ENCODE measurements around the gene PRDM16. TPM values are rescaled to one million over a fixed set of nuclear protein-coding genes. Genes with fewer than 3 reads are reported as not detected.
A peak's percentile ranks its signal among the peaks of the same experiment; 100 is the strongest.

Gene PRDM16
- total and polyA plus RNA-seq, 2 of the 8 experiments (the other 6 are each of a cell fraction or from before 2014, with no cell fraction given): 0.39 to 0.43 TPM

DNA sequence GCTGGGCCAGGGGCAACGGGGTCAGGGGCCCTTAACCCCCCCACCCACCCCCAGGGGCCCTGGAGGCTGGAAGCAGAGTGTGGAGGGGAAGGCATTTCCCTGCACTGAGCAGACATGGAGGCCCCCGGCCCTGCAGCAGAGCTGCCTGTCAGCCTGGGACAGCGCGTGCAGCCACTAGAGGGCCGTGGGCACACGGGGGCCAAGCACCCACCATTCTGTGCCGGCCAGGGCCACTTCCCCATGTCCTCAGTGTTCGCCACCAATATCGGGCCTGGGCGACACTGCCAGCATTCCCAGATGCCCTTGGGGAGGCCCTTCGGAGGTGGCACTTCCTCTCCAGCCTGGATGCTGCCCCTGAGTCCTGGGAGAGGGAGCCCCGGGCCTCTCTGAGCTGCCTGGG lies 362.3 kb downstream of the PRDM16 start (continued):
- TF ChIP-seq, protein P1, sequence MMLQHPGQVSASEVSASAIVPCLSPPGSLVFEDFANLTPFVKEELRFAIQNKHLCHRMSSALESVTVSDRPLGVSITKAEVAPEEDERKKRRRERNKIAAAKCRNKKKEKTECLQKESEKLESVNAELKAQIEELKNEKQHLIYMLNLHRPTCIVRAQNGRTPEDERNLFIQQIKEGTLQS (IDR thresholded peaks at IDR 0.05; ENCODE audit: insufficient read depth, low read depth, low read length): no peak
- TF ChIP-seq SIN3A (conservative IDR thresholded peaks at IDR 0.05 in 1 of 2, IDR thresholded peaks at IDR 0.05 in 1 of 2; ENCODE audit: low read depth in 1 of 2, low read length in 2 of 2) (no peak), SIRT6 (IDR thresholded peaks at IDR 0.05; ENCODE audit: low read length) (no peak), BACH1 (IDR thresholded peaks at IDR 0.05; ENCODE audit: low read length) (peak; percentile 25; the same call in 1 of the 2 replicates), GTF2F1 (IDR thresholded peaks at IDR 0.05; ENCODE audit: borderline replicate concordance, low read depth, low read length) (no peak), SP1 (IDR thresholded peaks at IDR 0.05; ENCODE audit: low read depth, low read length) (no peak), JUND (IDR thresholded peaks at IDR 0.05; ENCODE audit: low read length) (no peak)
- TF ChIP-seq, protein P2, sequence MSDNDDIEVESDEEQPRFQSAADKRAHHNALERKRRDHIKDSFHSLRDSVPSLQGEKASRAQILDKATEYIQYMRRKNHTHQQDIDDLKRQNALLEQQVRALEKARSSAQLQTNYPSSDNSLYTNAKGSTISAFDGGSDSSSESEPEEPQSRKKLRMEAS (IDR thresholded peaks at IDR 0.05): peak; percentile 61; the same call in 1 of the 2 replicates
- TF ChIP-seq, protein P3, sequence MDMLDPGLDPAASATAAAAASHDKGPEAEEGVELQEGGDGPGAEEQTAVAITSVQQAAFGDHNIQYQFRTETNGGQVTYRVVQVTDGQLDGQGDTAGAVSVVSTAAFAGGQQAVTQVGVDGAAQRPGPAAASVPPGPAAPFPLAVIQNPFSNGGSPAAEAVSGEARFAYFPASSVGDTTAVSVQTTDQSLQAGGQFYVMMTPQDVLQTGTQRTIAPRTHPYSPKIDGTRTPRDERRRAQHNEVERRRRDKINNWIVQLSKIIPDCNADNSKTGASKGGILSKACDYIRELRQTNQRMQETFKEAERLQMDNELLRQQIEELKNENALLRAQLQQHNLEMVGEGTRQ (IDR thresholded peaks at IDR 0.05; ENCODE audit: low read length): no peak

All from H1 (cell line).